Epithelial cell of esophagus (primary cell): ENCODE results near the gene PAQR9.

ENCODE experiments used
- DNase-seq: peaks from one replicate; pipeline ENCODE4 v3.0.0; 2010; ENCODE audit warnings: low read depth
- H3K4me3 ChIP-seq: 2 replicates; pipeline ENCODE4 v1.5.1; 2011; ENCODE audit warnings: mild to moderate bottlenecking, low read length, control low read depth
- CTCF ChIP-seq: IDR thresholded peaks from 2 replicates; pipeline ENCODE4 v1.5.1; 2011; ENCODE audit warnings: low read depth, mild to moderate bottlenecking, low read length, control low read depth, inconsistent platforms; ENCODE audit not compliant: insufficient read depth; ENCODE audit errors: missing control alignments

The PAQR9 gene

GRCh38 chr3:142963516-142964448 lies at the start of gene PAQR9:
Gene PAQR9, minus strand, starts transcription at chr3:142963674. Its CDS starts 338 bp downstream, at chr3:142963336.
- peak; percentile 36 for DNase-seq
- H3K4me3 ChIP-seq: peak within 1 kb of the TSS; percentile 35
- TF ChIP-seq CTCF: no peak

GRCh38 chr3:143011705-143012104 lies 48.2 kb upstream of the PAQR9 start:
- H3K4me3 ChIP-seq: no peak overlapping the region
- no peak for DNase-seq
- no peak for TF ChIP-seq CTCF

GRCh38 chr3:143010024-143010423 lies 46.5 kb upstream of the PAQR9 start:
- no peak for TF ChIP-seq CTCF

GRCh38 chr3:143004823-143005222 lies 41.3 kb upstream of the PAQR9 start:
- no peak for DNase-seq
- H3K4me3 ChIP-seq: no peak overlapping the region
- no peak for TF ChIP-seq CTCF

More at GRCh38 chr3:143010024-143010423, 46.5 kb upstream of the PAQR9 start:
- no peak overlapping the region for H3K4me3 ChIP-seq
- DNase-seq: peak; percentile 24

- H3K4me3 ChIP-seq: peak overlapping the region; percentile 93
- no peak for DNase-seq
- TF ChIP-seq CTCF: no peak
Observed at GRCh38 chr3:143002727-143003126, 39.3 kb upstream of the PAQR9 start.

GRCh38 chr3:143002083-143002712 lies 38.7 kb upstream of the PAQR9 start:
- DNase-seq: peak; percentile 49
- H3K4me3 ChIP-seq: peak overlapping the region; percentile 93
- TF ChIP-seq CTCF: no peak
